Right lobe of liver (tissue), 4 donors: ENCODE results near the gene PIANP.

Experiments used
- POLR2A ChIP-seq: fragments of 450-650 bp; IDR thresholded peaks from one replicate; pipeline ENCODE4 v1.6.1; 2017; ENCODE audit warnings: antibody characterized with exemption, mild to moderate bottlenecking
- TF ChIP-seq, protein P1 (sequence below), 4 donors: fragments of 200-600 bp in 3 of 4; fragments of 450-650 bp in 1 of 4; IDR thresholded peaks; one replicate each; pipeline versions ENCODE4 v1.5.1 to v1.8.0; 2016 to 2022; ENCODE audit warnings: antibody characterized with exemption in 4 of 4, mild to moderate bottlenecking in 2 of 4
- donor health status: DM: no; HTN: no; CAD: no.
- donor health status: DM: no; HTN: no; CAD: no.
- donor health status: DM: no; HTN: yes; CAD: no.

DNA sequence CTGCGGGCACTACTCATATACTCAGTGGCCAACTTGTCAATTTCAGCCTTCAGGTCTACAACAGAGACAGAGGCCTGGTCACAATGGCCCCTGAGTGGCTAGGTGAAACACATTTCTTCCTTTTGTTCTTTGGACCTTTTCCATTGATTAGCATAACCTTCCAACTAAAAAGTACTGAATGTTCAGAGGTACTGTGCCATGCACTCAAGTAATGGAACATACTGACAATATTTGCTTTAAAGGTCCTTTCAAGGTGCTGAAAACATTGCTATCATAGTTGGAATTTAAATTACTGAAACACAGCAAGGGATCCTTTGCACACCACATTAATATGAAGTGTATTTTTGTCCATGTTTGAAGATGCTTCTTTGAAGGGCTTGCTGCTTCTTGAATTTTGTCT, 47.3 kb downstream of the PIANP start:
- TF ChIP-seq, protein P1, sequence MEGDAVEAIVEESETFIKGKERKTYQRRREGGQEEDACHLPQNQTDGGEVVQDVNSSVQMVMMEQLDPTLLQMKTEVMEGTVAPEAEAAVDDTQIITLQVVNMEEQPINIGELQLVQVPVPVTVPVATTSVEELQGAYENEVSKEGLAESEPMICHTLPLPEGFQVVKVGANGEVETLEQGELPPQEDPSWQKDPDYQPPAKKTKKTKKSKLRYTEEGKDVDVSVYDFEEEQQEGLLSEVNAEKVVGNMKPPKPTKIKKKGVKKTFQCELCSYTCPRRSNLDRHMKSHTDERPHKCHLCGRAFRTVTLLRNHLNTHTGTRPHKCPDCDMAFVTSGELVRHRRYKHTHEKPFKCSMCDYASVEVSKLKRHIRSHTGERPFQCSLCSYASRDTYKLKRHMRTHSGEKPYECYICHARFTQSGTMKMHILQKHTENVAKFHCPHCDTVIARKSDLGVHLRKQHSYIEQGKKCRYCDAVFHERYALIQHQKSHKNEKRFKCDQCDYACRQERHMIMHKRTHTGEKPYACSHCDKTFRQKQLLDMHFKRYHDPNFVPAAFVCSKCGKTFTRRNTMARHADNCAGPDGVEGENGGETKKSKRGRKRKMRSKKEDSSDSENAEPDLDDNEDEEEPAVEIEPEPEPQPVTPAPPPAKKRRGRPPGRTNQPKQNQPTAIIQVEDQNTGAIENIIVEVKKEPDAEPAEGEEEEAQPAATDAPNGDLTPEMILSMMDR (IDR thresholded peaks at IDR 0.05) = no peak
- no peak for TF ChIP-seq POLR2A
